GM18511 (cell line): ENCODE results near the gene HMCES.
A peak's percentile ranks its signal among the peaks of the same experiment; 100 is the strongest.

Experiments used
- ATAC-seq: cut with Tn5 transposase; IDR thresholded peaks from one replicate; pipeline ENCODE4 v1.9.1; 2021; ENCODE audit warnings: mild to moderate bottlenecking, moderate library complexity; ENCODE audit not compliant: unreplicated experiment

The HMCES gene

GRCh38 chr3:129278439-129278965 lies at the start of gene HMCES:
HMCES (plus strand) TSS chr3:129278870; CDS start chr3:129279733, 863 bp downstream.
- ATAC-seq: peak; percentile 47

GRCh38 chr3:129228891-129229585 lies 49.6 kb upstream of the HMCES start:
- ATAC-seq: no peak

GRCh38 chr3:129230311-129231019 lies 48.2 kb upstream of the HMCES start:
- no peak for ATAC-seq

- ATAC-seq: no peak
Measured at GRCh38 chr3:129231331-129232119, 47.1 kb upstream of the HMCES start.

- peak; percentile 97 for ATAC-seq
Measured at GRCh38 chr3:129233538-129233937, 45.1 kb upstream of the HMCES start.

GRCh38 chr3:129234441-129234840 lies 44.2 kb upstream of the HMCES start:
- no peak for ATAC-seq

GRCh38 chr3:129235344-129235917 lies 43.2 kb upstream of the HMCES start:
- ATAC-seq: no peak

- no peak for ATAC-seq
Measured at GRCh38 chr3:129238945-129239705, 39.5 kb upstream of the HMCES start.

- no peak for ATAC-seq
Measured at GRCh38 chr3:129239991-129240390, 38.7 kb upstream of the HMCES start.

GRCh38 chr3:129240436-129240835 lies 38.2 kb upstream of the HMCES start:
- ATAC-seq: no peak

- no peak for ATAC-seq
Measured at GRCh38 chr3:129245141-129245540, 33.5 kb upstream of the HMCES start.

GRCh38 chr3:129245641-129246306 lies 32.9 kb upstream of the HMCES start:
- peak; percentile 70 for ATAC-seq

- no peak for ATAC-seq
Measured at GRCh38 chr3:129246636-129247035, 32.0 kb upstream of the HMCES start.

GRCh38 chr3:129248286-129248979 lies 30.2 kb upstream of the HMCES start:
- no peak for ATAC-seq

GRCh38 chr3:129249284-129250065 lies 29.2 kb upstream of the HMCES start, which contains the start of gene COPG1:
COPG1 (plus strand) TSS chr3:129249606; CDS start chr3:129249710, 104 bp downstream.
- peak; percentile 79 for ATAC-seq

- no peak for ATAC-seq
Measured at GRCh38 chr3:129252748-129253147, 25.9 kb upstream of the HMCES start.

- no peak for ATAC-seq
Measured at GRCh38 chr3:129254536-129255230, 24.0 kb upstream of the HMCES start.

GRCh38 chr3:129256270-129256669 lies 22.4 kb upstream of the HMCES start:
- ATAC-seq: no peak
